Heart left ventricle (tissue), 16 donors: ENCODE results near the gene MYL2. TPM values are rescaled to one million over a fixed set of nuclear protein-coding genes. Genes with fewer than 3 reads are reported as not detected.
"Not testable (repeated sequence)": the region's sequence is repeated elsewhere in the genome, so short reads cannot be mapped to it uniquely, and the experiment has no call there.

Source experiments
- ATAC-seq, 4 donors: fragments of 200-7000 bp; cut with Tn5 transposase; one replicate each; pipeline ENCODE4 v1.9.1; 2020 to 2022; ENCODE audit warnings: moderate library complexity in 4 of 4, mild to moderate bottlenecking in 3 of 4, moderate number of reproducible peaks in 1 of 4
- DNase-seq, 5 donors: peaks; one replicate each; pipeline ENCODE4 v3.0.0-alpha.2; 2020
- H3K27ac ChIP-seq, 12 donors: fragments of 200-600 bp; sonication (generic) in 4 of 12; one replicate each; pipeline versions ENCODE4 v1.5.0 to v1.8.0; 2016 to 2022; ENCODE audit warnings: mild to moderate bottlenecking in 2 of 12
- H3K27me3 ChIP-seq, 9 donors: fragments of 200-600 bp; sonication (generic) in 2 of 9; one replicate each; pipeline versions ENCODE4 v1.5.1 to v1.8.0; 2016 to 2022; ENCODE audit warnings: mild to moderate bottlenecking in 3 of 9
- H3K36me3 ChIP-seq, 9 donors: fragments of 200-600 bp; sonication (generic) in 2 of 9; one replicate each; pipeline versions ENCODE4 v1.5.0 to v1.8.0; 2018 to 2022; ENCODE audit warnings: mild to moderate bottlenecking in 2 of 9
- H3K4me1 ChIP-seq, 12 donors: fragments of 200-600 bp; sonication (generic) in 4 of 12; one replicate each; pipeline versions ENCODE4 v1.5.0 to v1.8.0; 2016 to 2022; ENCODE audit warnings: mild to moderate bottlenecking in 3 of 12
- H3K4me3 ChIP-seq, 12 donors: fragments of 200-600 bp; sonication (generic) in 4 of 12; one replicate each; pipeline versions ENCODE4 v1.5.0 to v1.8.0; 2017 to 2022; ENCODE audit warnings: mild to moderate bottlenecking in 9 of 12, moderate library complexity in 4 of 12
- H3K9me3 ChIP-seq, 12 donors: fragments of 200-600 bp; sonication (generic) in 4 of 12; one replicate each; pipeline versions ENCODE4 v1.5.0 to v1.8.0; 2016 to 2022; ENCODE audit warnings: mild to moderate bottlenecking in 1 of 12
- POLR2A ChIP-seq, 2 donors: fragments of 450-650 bp; IDR thresholded peaks; one replicate each; pipeline ENCODE4 v1.6.1; 2017; ENCODE audit warnings: antibody characterized with exemption in 2 of 2, mild to moderate bottlenecking in 2 of 2, moderate library complexity in 2 of 2
- WGBS, 4 donors: extraction: QIAGEN DNeasy Blood & Tissue Kit in 2 of 4; methylation state at CpG; one replicate each; pipeline versions ENCODE4 v1.1.5 to v1.1.7; 2013 to 2018; 5-methylcytosine and 5-hydroxymethylcytosine counted together
- intact Hi-C, 10 donors: fragments of 100-400 bp; cut with DNase I; formaldehyde crosslinking; loops; one replicate each; pipeline versions ENCODE4 v1.11.1 to v1.14.2; 2022
- polyA plus RNA-seq, 2 donors: library from polyadenylated mRNA; stranded (reverse); fragments of 200-250 nt; gene quantifications; one replicate each; pipeline ENCODE4 v1.2.3, GENCODE V29; 2013
- total RNA-seq, 9 donors: library from RNA; depleted of rRNA in 2 of 9; stranded (reverse); fragments of >200 nt in 2 of 9; fragmentation: NEBNext Ultra II Directional in 3 of 9; extraction: Animal tissue kit (Norgen Biotek cat#: 25700) in 3 of 9; gene quantifications; one replicate each; pipeline versions ENCODE4 v1.1.0 to v1.2.4, GENCODE V29; 2016 to 2023
- TF ChIP-seq, protein P1 (sequence below), 12 donors: fragments of 200-600 bp; sonication (generic) in 4 of 12; IDR thresholded peaks; one replicate each; pipeline versions ENCODE4 v1.5.0 to v1.8.0; 2018 to 2022; ENCODE audit warnings: antibody characterized with exemption in 12 of 12, mild to moderate bottlenecking in 5 of 12
- donor health status: ischemic (EF 13 %, LVEDD 7.1; RV severe dilation, severe dysfunction).
- donor health status: healthy with polysubstance abuse.
- donor health status: DM: no; HTN: yes; CAD: no.
- donor health status: DM: no; HTN: no; CAD: no.
- donor health status: ischemic (EF 25% LVEDD 6.9; RV normal size, moderate dysfunction).
- donor health status: ischemic (EF 25% LVEDD 5.7; RV mildly dilated, moderate dysfunction).
- donor health status: healthy.
- donor health status: DM: yes; HTN: yes; CAD: no.
- donor health status: ischemic (EF 35%, LVEDD 5.7; RV mildly dilated, moderate dysfunction).
- donor health status: nonischemic (EF 11% LVEDD 7.7; RV severe dilation, severe dysfunction).
- donor health status: DM: yes; HTN: yes; CAD: no.
- donor health status: PGD.
- donor health status: ischemic (EF 29% LVEDD 5.4; RV normal size, mild dysfunction).
- donor health status: nonischemic (EF 23%, LVEDD 6.1; RV moderate dilation, normal function).

Gene MYL2
- total and polyA plus RNA-seq, 11 donors = 9,599 to 55,783 (median 25,284) TPM

DNA sequence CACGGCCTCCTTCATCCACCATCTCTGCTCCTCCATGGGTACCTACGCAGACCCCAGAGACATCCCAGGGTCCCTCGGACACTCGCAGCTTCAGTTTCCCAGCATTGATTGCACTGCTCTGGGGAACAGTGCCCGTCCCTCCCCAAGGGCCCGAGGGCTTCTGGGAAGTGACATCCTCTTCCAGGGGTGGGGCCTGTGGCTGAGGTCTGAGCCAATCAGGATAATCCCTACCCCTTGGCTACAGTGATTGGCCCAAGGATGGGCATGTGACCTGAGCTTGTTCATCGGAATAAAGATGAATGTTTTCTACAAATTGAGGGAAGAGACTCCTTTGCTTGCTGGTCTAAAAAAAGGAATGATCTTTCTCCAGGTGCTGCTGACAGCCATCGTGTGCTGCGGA, 37.3 kb upstream of the MYL2 start:
- no peak for TF ChIP-seq POLR2A (IDR thresholded peaks at IDR 0.05)
- TF ChIP-seq, protein P1, sequence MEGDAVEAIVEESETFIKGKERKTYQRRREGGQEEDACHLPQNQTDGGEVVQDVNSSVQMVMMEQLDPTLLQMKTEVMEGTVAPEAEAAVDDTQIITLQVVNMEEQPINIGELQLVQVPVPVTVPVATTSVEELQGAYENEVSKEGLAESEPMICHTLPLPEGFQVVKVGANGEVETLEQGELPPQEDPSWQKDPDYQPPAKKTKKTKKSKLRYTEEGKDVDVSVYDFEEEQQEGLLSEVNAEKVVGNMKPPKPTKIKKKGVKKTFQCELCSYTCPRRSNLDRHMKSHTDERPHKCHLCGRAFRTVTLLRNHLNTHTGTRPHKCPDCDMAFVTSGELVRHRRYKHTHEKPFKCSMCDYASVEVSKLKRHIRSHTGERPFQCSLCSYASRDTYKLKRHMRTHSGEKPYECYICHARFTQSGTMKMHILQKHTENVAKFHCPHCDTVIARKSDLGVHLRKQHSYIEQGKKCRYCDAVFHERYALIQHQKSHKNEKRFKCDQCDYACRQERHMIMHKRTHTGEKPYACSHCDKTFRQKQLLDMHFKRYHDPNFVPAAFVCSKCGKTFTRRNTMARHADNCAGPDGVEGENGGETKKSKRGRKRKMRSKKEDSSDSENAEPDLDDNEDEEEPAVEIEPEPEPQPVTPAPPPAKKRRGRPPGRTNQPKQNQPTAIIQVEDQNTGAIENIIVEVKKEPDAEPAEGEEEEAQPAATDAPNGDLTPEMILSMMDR (IDR thresholded peaks at IDR 0.05) = no peak
- WGBS, 4 donors = 83 to 91% (median 90%) methylated on average over 9 of the region's 9 CpGs
- no peak overlapping the region for H3K4me3 ChIP-seq

GRCh38 chr12:110957159-110957558, 36.8 kb upstream of the MYL2 start:
- H3K9me3 ChIP-seq = peaks cover 0 to 4% (median 0%) of the 10 kb centered on the region in 12 donors
- peaks cover 0 to 9% (median 0%) of the 10 kb centered on the region in 9 donors for H3K27me3 ChIP-seq
- no peak for TF ChIP-seq POLR2A (IDR thresholded peaks at IDR 0.05)
- TF ChIP-seq, protein P1 (IDR thresholded peaks at IDR 0.05) = no peak
- 92 to 96% (median 94%) methylated on average over 7 to 10 of the region's 10 CpGs for WGBS, 4 donors
- no peak for DNase-seq
- intact Hi-C loops = no loop called here
- H3K4me1 ChIP-seq = no peaks in the 10 kb centered on the region
- no peak overlapping the region for H3K27ac ChIP-seq
- no peak for ATAC-seq
- no peak overlapping the region for H3K4me3 ChIP-seq
- no peaks in the 10 kb centered on the region for H3K36me3 ChIP-seq

More for the DNA sequence above, 37.3 kb upstream of the MYL2 start:
- intact Hi-C loops = no loop called here
- peaks cover 0 to 4% (median 0%) of the 10 kb centered on the region in 12 donors for H3K9me3 ChIP-seq
- H3K27me3 ChIP-seq = peaks cover 0 to 10% (median 0%) of the 10 kb centered on the region in 9 donors
- DNase-seq = no peak
- ATAC-seq = no peak
- no peak overlapping the region for H3K27ac ChIP-seq
- H3K4me1 ChIP-seq = no peaks in the 10 kb centered on the region
- no peaks in the 10 kb centered on the region for H3K36me3 ChIP-seq

- DNase-seq, ATAC-seq, H3K4me1 ChIP-seq, H3K27me3 ChIP-seq, H3K27ac ChIP-seq, H3K4me3 ChIP-seq, intact Hi-C loops, H3K36me3 ChIP-seq: not testable (repeated sequence)
- 96 to 98% (median 97%) methylated on average over 17 to 24 of the region's 31 CpGs for WGBS, 4 donors
- peaks cover 0 to 27% (median 11%) of the 10 kb centered on the region in 12 donors for H3K9me3 ChIP-seq
These were observed 30.5 kb upstream of the MYL2 start for GRCh38 chr12:110950867-110951266.

GRCh38 chr12:110950466-110950865, 30.1 kb upstream of the MYL2 start:
- DNase-seq, H3K4me1 ChIP-seq, H3K36me3 ChIP-seq, ATAC-seq, H3K4me3 ChIP-seq, intact Hi-C loops, H3K27me3 ChIP-seq, H3K27ac ChIP-seq: not testable (repeated sequence)
- H3K9me3 ChIP-seq = peaks cover 0 to 32% (median 14%) of the 10 kb centered on the region in 12 donors
- 95 to 100% (median 96%) methylated on average over 4 to 28 of the region's 31 CpGs for WGBS, 4 donors

GRCh38 chr12:110948041-110948440, 27.7 kb upstream of the MYL2 start:
- intact Hi-C loops = no loop called here
- 69 to 89% (median 80%) methylated on average over 2 of the region's 2 CpGs for WGBS, 4 donors
- no peaks in the 10 kb centered on the region for H3K27me3 ChIP-seq
- H3K36me3 ChIP-seq = no peaks in the 10 kb centered on the region
- ATAC-seq (no peak), DNase-seq (no peak)
- H3K9me3 ChIP-seq = peaks cover 0 to 36% (median 15%) of the 10 kb centered on the region in 12 donors
- TF ChIP-seq, protein P1 (IDR thresholded peaks at IDR 0.05) = no peak
- TF ChIP-seq POLR2A (IDR thresholded peaks at IDR 0.05) = no peak
- H3K4me1 ChIP-seq = no peaks in the 10 kb centered on the region
- H3K4me3 ChIP-seq = no peak overlapping the region
- no peak overlapping the region for H3K27ac ChIP-seq
